ENCODE results near the gene TUSC2. TPM values are rescaled to one million over a fixed set of nuclear protein-coding genes. Genes with fewer than 3 reads are reported as not detected.

The TUSC2 gene
- total RNA-seq, 1 donor from 2014 or later: 41.4 TPM

DNA sequence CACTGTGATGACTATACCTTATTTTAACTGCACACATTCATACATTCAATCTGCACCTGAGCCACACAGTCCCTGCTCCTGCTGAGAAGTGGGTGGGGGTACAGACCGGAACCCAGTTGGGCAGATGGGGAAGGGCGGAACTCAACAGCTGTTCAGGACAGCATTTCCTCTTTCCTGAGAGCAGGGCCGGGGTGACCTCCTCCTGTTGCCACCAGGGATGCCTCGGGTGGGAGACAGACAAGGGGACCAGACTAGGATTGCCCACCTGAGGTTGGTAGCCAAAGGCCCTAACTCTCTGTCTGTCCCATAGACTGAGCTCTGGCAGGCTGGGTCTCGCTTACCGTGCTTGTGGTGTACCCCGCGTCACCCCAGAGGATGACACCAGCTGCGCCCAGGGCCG lies 9.4 kb downstream of the TUSC2 start:
- peaks cover 21% of the 10 kb centered on the region for H3K36me3 Mint-ChIP-seq (ENCODE audit: low read depth, unreplicated experiment)
- Histone ChIP-seq H3K9ac (ENCODE audit: low read length) (no peak overlapping the region), H3K27ac (ENCODE audit: low read depth, low read length) (no peak overlapping the region), H3K79me2 (ENCODE audit: insufficient read depth, low read length) (peaks cover 40% of the 10 kb centered on the region), H3K27me3 (ENCODE audit: insufficient read depth, low read length) (no peaks in the 10 kb centered on the region), H3K4me2 (ENCODE audit: low read length) (peak overlapping the region; percentile 93), H3K4me3 (ENCODE audit: insufficient read depth, low read depth, low read length) (no peak overlapping the region), H3K36me3 (ENCODE audit: insufficient read depth, low read length) (peaks cover 8% of the 10 kb centered on the region), H3K4me1 (ENCODE audit: insufficient read depth, low read length) (peaks cover 29% of the 10 kb centered on the region), H3K9me3 (ENCODE audit: insufficient read depth, low read depth, low read length) (no peaks in the 10 kb centered on the region), H4K20me1 (ENCODE audit: insufficient read depth, low read length) (peaks cover 58% of the 10 kb centered on the region), H2AFZ (ENCODE audit: low read depth, low read length) (no peak overlapping the region)
- H3K27ac Mint-ChIP-seq (ENCODE audit: unreplicated experiment): no peak overlapping the region
- TF ChIP-seq, protein P1, sequence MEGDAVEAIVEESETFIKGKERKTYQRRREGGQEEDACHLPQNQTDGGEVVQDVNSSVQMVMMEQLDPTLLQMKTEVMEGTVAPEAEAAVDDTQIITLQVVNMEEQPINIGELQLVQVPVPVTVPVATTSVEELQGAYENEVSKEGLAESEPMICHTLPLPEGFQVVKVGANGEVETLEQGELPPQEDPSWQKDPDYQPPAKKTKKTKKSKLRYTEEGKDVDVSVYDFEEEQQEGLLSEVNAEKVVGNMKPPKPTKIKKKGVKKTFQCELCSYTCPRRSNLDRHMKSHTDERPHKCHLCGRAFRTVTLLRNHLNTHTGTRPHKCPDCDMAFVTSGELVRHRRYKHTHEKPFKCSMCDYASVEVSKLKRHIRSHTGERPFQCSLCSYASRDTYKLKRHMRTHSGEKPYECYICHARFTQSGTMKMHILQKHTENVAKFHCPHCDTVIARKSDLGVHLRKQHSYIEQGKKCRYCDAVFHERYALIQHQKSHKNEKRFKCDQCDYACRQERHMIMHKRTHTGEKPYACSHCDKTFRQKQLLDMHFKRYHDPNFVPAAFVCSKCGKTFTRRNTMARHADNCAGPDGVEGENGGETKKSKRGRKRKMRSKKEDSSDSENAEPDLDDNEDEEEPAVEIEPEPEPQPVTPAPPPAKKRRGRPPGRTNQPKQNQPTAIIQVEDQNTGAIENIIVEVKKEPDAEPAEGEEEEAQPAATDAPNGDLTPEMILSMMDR (IDR thresholded peaks at IDR 0.05; ENCODE audit: insufficient read depth, low read depth, low read length): no peak
- TF ChIP-seq EZH2 (IDR thresholded peaks at IDR 0.05; ENCODE audit: insufficient read depth, low read length): no peak
- FAIRE-seq (no peak), DNase-seq (ENCODE audit: low read depth) (no peak)
- H3K4me1 Mint-ChIP-seq (ENCODE audit: low read depth, unreplicated experiment): peaks cover 23% of the 10 kb centered on the region
- H3K27me3 Mint-ChIP-seq (ENCODE audit: low read depth, unreplicated experiment): no peaks in the 10 kb centered on the region
- H3K9me3 Mint-ChIP-seq (ENCODE audit: unreplicated experiment): no peaks in the 10 kb centered on the region
- no peak overlapping the region for H3K4me3 Mint-ChIP-seq (ENCODE audit: unreplicated experiment)

DNA sequence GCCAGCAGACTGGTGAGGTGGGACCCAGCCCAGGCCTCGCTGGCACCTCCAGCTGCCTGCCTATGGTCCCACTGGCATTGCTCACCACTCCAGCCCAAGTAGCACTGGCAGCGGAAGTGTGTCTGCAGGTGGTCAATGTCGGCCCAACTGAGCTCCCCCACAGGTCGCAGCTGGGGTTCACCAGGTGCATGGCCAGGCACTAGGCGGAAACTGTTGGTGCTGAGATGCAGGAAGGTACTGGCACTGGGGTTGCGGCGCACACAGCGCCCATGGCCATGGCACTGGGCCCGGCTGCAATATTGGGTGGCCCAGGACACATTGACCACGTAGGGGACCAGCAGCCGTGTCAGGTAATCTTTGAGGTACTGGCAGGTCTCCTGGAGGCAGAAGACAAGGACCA lies 9.9 kb downstream of the TUSC2 start:
- Mint-ChIP-seq H3K9me3 (ENCODE audit: unreplicated experiment) (no peaks in the 10 kb centered on the region), H3K4me3 (ENCODE audit: unreplicated experiment) (no peak overlapping the region), H3K27ac (ENCODE audit: unreplicated experiment) (no peak overlapping the region), H3K27me3 (ENCODE audit: low read depth, unreplicated experiment) (no peaks in the 10 kb centered on the region), H3K36me3 (ENCODE audit: low read depth, unreplicated experiment) (peaks cover 22% of the 10 kb centered on the region), H3K4me1 (ENCODE audit: low read depth, unreplicated experiment) (peaks cover 22% of the 10 kb centered on the region)
- H3K4me3 ChIP-seq (ENCODE audit: insufficient read depth, low read depth, low read length): no peak overlapping the region
- H3K27ac ChIP-seq (ENCODE audit: low read depth, low read length): no peak overlapping the region
- peak overlapping the region; percentile 93 for H3K4me2 ChIP-seq (ENCODE audit: low read length)
- H3K9ac ChIP-seq (ENCODE audit: low read length): no peak overlapping the region
- H3K9me3 ChIP-seq (ENCODE audit: insufficient read depth, low read depth, low read length): no peaks in the 10 kb centered on the region
- H3K4me1 ChIP-seq (ENCODE audit: insufficient read depth, low read length): peaks cover 29% of the 10 kb centered on the region
- TF ChIP-seq, protein P1 (IDR thresholded peaks at IDR 0.05; ENCODE audit: insufficient read depth, low read depth, low read length): no peak
- no peak for TF ChIP-seq EZH2 (IDR thresholded peaks at IDR 0.05; ENCODE audit: insufficient read depth, low read length)
- FAIRE-seq (no peak), DNase-seq (ENCODE audit: low read depth) (no peak)
- peaks cover 58% of the 10 kb centered on the region for H4K20me1 ChIP-seq (ENCODE audit: insufficient read depth, low read length)
- no peaks in the 10 kb centered on the region for H3K27me3 ChIP-seq (ENCODE audit: insufficient read depth, low read length)
- H3K79me2 ChIP-seq (ENCODE audit: insufficient read depth, low read length): peaks cover 40% of the 10 kb centered on the region
- H3K36me3 ChIP-seq (ENCODE audit: insufficient read depth, low read length): peaks cover 8% of the 10 kb centered on the region
- no peak overlapping the region for H2AFZ ChIP-seq (ENCODE audit: low read depth, low read length)

DNA sequence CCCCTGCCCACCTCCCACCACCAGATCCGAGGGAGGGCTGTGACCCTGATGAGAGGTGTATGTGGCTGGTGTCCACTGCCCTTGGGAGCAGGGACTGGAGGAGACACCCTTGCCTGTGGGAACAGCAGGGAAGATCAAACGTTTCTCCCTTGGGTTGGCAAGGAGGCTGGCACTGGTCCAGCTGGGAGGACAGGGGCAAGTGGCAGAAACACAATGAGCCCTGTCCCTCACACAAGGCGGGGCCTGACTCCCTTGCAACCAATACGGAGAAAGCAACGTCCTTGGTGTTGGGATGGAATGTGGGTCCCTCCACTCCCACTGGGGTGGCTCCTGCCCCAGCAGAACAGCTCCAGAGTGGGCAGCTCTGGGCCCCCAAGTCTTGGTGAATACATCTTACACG lies 10.7 kb downstream of the TUSC2 start:
- DNase-seq (ENCODE audit: low read depth): no peak
- no peak overlapping the region for H3K4me3 ChIP-seq (ENCODE audit: insufficient read depth, low read depth, low read length)
- H4K20me1 ChIP-seq (ENCODE audit: insufficient read depth, low read length): peaks cover 58% of the 10 kb centered on the region
- peaks cover 8% of the 10 kb centered on the region for H3K36me3 ChIP-seq (ENCODE audit: insufficient read depth, low read length)
- no peak overlapping the region for H3K27ac ChIP-seq (ENCODE audit: low read depth, low read length)
- peaks cover 22% of the 10 kb centered on the region for H3K36me3 Mint-ChIP-seq (ENCODE audit: low read depth, unreplicated experiment)
- H3K4me2 ChIP-seq (ENCODE audit: low read length): peak overlapping the region; percentile 55
- no peak for TF ChIP-seq EZH2 (IDR thresholded peaks at IDR 0.05; ENCODE audit: insufficient read depth, low read length)
- peaks cover 40% of the 10 kb centered on the region for H3K79me2 ChIP-seq (ENCODE audit: insufficient read depth, low read length)
- no peak for FAIRE-seq
- peak overlapping the region; percentile 29 for H3K9ac ChIP-seq (ENCODE audit: low read length)
- no peaks in the 10 kb centered on the region for H3K9me3 ChIP-seq (ENCODE audit: insufficient read depth, low read depth, low read length)
- H3K4me1 ChIP-seq (ENCODE audit: insufficient read depth, low read length): peaks cover 29% of the 10 kb centered on the region
- peak overlapping the region; percentile 53 for H3K27ac Mint-ChIP-seq (ENCODE audit: unreplicated experiment)
- H3K27me3 Mint-ChIP-seq (ENCODE audit: low read depth, unreplicated experiment): no peaks in the 10 kb centered on the region
- no peak overlapping the region for H2AFZ ChIP-seq (ENCODE audit: low read depth, low read length)
- H3K4me1 Mint-ChIP-seq (ENCODE audit: low read depth, unreplicated experiment): peaks cover 16% of the 10 kb centered on the region
- H3K9me3 Mint-ChIP-seq (ENCODE audit: unreplicated experiment): no peaks in the 10 kb centered on the region
- H3K27me3 ChIP-seq (ENCODE audit: insufficient read depth, low read length): no peaks in the 10 kb centered on the region
- no peak overlapping the region for H3K4me3 Mint-ChIP-seq (ENCODE audit: unreplicated experiment)
